Retina (tissue), 1 donor: Measurements from ENCODE around the gene IGFLR1.
A peak's percentile ranks its signal among the peaks of the same experiment; 100 is the strongest.

Experiments used
- DNase-seq: peaks from one replicate; pipeline ENCODE4 v3.0.0-alpha.2; 2016

Gene IGFLR1

GRCh38 chr19:35755550-35756376, 13.5 kb upstream of the IGFLR1 start:
- DNase-seq = peak; percentile 59

- no peak for DNase-seq
Measured at GRCh38 chr19:35755131-35755549, 12.9 kb upstream of the IGFLR1 start.

GRCh38 chr19:35754370-35755130, 12.3 kb upstream of the IGFLR1 start:
- DNase-seq = no peak

GRCh38 chr19:35753634-35754369, 11.6 kb upstream of the IGFLR1 start:
- DNase-seq = no peak

GRCh38 chr19:35752746-35753350, 10.6 kb upstream of the IGFLR1 start:
- DNase-seq = no peak

GRCh38 chr19:35751839-35752745, 9.8 kb upstream of the IGFLR1 start:
- DNase-seq = no peak

- DNase-seq = no peak
Measured at GRCh38 chr19:35750167-35750566, 7.9 kb upstream of the IGFLR1 start.

GRCh38 chr19:35748106-35749020, 6.1 kb upstream of the IGFLR1 start, which contains the start of gene LIN37:
LIN37 (plus strand) TSS chr19:35748576; CDS start chr19:35748725, 149 bp downstream.
- DNase-seq = peak; percentile 99

GRCh38 chr19:35746531-35746930, 4.3 kb upstream of the IGFLR1 start:
- DNase-seq = no peak

- DNase-seq = no peak
Measured at GRCh38 chr19:35746087-35746462, 3.8 kb upstream of the IGFLR1 start.

GRCh38 chr19:35745328-35746086, 3.3 kb upstream of the IGFLR1 start, which contains the start of the genes PSENEN and U2AF1L4:
PSENEN (plus strand) TSS chr19:35745651; CDS start chr19:35745931, 280 bp downstream.
U2AF1L4 (minus strand) TSS chr19:35745418; CDS start chr19:35745391, 27 bp downstream.
- peak; percentile 96 for DNase-seq

GRCh38 chr19:35744430-35745327, 2.4 kb upstream of the IGFLR1 start:
- DNase-seq = peak; percentile 95

- no peak for DNase-seq
Measured at GRCh38 chr19:35743640-35744429, 1.6 kb upstream of the IGFLR1 start.

GRCh38 chr19:35741203-35741515, 1.1 kb downstream of the IGFLR1 start:
- no peak for DNase-seq

GRCh38 chr19:35740423-35741202, 1.6 kb downstream of the IGFLR1 start:
- DNase-seq = peak; percentile 98

- DNase-seq = no peak
Measured at GRCh38 chr19:35740108-35740422, 2.2 kb downstream of the IGFLR1 start.
